Stimulated activated CD8-positive, alpha-beta memory T cell treated with anti-CD3 and anti-CD28 coated beads, Interleukin-15, amount 100 ng/mL, for 1 hour (primary cell): ENCODE results near the gene WWOX.

ENCODE experiments used
- DNase-seq: peaks from one replicate; pipeline ENCODE4 v3.0.0-alpha.2; 2020; ENCODE audit warnings: low read depth

Gene WWOX

DNA sequence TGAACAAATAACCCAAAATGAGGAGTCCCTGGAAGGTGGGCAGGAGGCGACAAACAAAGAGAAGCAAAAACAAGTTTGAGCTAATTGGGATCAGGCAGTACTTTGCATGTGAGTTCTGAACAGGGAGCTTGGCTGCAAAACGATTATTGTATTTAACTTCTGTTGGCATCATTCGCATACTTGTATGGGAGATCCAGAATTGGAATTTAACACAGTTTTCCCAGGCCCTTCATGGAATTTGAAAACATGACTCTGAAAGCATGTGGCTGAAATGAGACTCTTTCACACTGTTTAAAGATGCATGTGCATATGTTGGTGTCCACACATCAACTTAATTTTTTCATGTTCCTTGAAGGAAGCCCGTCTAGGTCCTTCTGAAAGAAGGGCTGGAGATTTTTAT, 674.3 kb downstream of the WWOX start:
- DNase-seq = no peak

DNA sequence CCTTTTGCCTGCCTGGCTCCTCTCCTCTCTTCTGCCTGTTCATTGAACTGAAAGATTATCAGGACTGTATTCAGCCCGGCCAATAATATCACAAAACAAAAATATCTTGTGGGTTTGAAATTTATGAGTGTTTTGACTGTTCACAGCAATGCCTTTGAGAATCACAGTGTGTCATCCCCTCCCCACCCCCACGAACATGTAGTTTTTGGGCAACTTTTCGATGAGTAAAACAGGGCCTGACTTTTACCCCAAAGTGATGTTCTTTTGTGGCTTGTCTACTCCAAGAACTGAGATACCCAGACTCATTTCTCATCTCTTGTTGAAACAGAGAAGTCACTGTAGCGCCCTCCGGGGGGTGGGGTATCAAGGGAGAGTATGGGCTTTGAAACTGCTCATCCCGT, 675.7 kb downstream of the WWOX start:
- DNase-seq = no peak

DNA sequence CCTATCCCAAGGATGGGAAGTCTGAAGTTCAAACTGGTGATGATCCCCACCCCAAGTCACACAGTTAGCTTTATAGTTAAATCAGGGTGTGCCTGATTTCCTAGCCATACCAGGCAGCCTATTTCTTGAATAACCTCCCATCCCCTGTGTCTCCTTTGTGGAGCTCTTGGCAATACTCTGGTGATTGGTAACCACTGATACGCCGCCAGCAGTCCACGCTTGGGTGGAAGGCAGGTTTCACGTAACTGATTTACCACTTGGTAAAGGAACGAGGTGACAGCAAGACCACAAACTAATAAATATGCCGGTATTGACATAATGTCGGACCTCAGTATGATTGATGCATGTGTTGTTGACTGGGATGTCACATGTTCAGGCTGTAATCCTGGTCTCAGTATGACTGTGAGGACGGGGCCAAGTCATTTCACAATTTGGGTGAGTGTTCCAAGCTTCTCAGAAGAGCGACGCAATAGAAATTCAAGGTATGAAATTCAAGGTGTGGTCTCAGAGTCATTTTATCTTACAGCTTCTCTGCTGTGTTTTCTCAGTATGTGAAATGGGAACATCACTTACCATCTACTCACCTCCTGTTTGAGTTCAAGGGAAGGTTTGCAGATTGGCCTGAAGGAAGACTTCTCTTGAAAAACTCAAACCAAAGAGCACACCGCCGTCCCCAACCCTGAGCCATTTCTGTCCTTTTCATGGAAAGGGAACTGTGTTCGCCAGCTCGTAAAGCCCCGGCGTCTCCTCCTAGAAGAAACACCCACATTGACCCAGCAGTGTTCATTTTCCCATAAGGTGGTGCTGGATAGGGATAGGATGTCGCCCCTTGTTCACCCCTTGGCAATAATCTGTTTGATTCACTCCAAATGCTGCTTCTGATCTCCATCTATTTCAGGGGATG, 678.9 kb downstream of the WWOX start:
- no peak for DNase-seq

DNA sequence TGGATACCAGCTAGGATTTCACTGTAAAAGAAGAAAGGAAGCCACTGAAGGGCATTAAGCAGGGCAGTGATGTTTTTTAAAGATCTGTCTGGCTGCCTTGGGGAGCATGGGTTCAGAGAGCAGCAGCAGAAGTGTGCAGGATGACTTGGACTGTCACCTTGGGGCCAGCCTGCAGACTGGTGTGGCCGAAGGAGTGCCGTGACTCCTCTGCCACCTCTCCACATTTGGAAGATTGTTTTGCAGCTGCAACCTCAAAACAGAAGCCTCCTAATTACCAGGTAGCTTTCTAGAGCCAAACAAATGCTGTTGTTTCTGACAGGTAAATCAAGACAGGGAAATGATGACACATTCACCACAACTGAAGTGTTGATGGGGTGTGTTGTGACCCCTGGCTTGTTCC, 681.4 kb downstream of the WWOX start:
- DNase-seq = no peak

DNA sequence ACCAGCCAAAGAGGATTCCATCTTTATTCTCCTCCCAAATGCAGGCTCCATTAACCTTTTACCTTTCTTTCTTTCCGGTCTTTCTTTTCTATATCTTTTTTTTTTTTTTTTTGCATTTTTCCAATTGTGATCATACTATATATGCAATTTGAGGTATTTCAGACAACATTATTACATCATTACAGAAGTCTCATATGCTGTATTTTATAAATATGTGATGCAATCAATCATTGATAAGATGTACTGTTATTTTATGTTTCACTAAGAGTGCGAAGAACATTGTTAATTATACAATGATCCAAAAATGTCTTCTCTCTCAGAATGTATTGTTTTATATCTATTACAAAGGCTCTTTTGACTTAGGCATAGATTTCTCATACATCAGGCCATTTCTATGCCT, 683.1 kb downstream of the WWOX start:
- no peak for DNase-seq

DNA sequence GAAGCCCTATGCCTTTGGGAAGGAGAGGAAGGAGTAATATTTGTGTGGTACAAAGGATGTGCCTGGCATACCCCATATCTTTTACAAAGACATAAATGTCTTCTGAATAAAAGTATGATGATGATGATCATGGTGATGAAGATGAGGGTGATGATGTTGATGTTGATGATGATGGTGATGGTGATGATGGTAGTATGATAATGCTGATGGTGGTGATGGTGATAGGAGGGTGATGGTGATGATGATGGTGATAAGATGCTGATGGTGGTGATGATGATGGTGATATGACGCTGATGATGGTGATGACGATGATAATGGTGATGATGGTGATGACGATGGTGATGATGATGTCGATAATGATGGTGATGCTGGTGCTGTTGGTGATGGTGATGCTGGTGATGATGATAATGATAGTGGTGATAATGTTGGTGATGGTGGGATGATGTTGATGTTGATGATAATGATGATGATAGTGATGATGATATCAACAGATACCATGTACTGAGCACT, 684.2 kb downstream of the WWOX start:
- DNase-seq = no peak

DNA sequence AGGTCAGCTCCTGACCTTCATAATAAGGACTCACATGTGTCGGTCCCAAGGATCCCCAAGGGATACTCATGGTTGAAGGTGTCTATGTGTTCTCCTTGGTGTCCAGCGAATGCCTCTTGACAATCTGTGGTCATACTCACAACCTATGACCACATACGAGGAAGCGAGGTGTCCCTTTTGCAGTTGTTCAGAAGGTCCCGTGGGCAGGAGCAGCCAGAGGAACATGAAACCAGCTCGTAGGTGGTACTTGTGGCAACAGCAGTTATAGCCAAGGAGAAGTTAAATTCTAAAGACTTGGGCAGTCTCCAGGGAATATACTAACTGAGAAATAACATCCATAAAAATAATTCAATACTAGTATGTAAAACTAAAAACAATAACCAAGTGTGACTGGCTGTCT, 685.3 kb downstream of the WWOX start:
- DNase-seq = no peak

DNA sequence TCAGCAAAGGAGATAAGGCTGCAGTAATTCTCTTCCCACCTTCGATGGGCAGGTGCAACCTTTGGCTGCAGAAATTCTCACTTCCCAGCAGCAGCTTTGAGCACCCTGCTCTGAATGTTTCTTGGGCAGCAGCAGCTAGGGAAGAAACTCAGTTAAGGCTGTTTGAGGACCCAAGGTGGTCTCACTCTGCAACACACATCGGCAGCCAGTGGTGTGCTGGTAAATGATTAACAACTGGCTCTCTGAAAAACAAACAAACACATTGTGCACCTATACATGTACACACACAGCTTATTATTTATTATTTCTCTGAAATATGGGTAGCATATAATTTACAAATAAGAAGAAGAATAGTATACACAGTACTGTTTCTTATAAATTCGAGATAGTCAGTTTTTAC, 685.8 kb downstream of the WWOX start:
- no peak for DNase-seq

DNA sequence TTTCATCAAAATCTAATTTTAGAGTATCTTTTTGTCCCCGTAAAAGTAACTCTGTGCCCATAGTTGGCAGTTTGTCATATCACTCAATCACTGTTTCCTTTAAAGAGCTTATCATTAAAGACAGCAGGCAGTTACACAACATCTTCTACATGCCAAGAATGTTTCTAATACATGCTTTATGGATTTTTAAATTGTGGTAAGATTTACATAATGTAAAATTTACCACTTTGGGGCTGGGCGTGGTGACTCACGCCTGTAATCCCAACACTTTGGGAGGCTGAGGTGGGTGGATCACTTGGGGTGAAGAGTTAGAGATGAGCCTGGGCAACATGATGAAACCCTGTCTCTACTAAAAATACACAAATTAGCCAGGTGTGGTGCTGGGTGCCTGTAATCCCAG, 687.2 kb downstream of the WWOX start:
- DNase-seq = no peak

DNA sequence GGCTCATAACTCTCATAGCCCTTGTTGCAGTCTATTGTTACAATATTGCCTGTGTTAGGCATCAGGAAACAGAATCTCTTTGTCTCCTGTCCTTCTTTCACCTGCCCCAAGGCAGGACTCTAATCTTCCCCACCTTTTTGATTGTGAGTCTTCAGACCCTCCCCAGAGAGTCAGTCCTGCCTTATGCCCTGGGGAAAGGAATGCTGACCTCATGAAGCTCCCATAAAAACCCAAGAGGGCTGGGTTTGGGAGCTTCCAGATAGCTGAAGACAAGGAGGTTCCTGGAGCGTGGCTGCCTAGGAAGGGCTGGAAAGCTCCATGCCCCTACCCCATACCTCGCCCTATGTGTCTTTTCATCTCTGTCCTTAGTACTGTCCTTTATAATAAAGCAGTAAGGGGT, 688.8 kb downstream of the WWOX start:
- no peak for DNase-seq

DNA sequence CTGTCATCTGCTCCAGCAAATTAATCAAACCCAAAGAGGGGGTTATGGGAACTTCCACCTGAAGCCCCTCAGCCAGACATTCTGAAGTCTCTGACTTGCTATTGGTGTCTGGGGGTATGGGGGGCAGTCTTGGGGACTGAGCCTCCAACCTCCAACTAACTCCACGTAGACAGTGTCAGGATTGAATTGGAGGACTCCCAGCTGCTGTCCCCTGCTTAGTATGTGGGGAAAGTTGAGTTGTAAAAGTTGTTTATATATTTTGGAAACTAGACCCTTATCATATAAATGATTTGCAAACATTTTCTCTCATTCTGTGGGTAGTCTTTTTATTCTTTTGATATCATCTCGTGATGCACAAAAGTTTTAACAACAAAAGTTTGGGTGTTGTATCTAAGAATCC, 689.2 kb downstream of the WWOX start:
- no peak for DNase-seq

DNA sequence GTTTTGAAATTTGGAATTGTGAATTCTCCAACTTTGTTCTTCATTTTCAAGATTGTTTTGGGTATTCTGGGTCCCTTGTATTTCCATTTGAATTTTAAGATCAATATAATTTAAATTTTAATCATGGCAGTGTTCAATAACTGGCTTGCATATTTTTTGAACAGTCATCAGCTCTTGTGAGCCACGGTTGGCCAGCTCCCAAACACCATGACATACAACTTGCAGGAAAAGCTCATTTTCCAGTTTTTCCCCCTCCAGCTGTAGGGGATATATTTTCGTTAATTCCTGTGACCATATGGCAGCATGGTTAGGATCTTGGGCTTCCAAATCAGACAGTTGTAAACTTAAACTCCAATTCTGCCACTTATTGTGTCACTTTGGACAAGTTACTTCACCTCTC, 690.1 kb downstream of the WWOX start:
- no peak for DNase-seq

DNA sequence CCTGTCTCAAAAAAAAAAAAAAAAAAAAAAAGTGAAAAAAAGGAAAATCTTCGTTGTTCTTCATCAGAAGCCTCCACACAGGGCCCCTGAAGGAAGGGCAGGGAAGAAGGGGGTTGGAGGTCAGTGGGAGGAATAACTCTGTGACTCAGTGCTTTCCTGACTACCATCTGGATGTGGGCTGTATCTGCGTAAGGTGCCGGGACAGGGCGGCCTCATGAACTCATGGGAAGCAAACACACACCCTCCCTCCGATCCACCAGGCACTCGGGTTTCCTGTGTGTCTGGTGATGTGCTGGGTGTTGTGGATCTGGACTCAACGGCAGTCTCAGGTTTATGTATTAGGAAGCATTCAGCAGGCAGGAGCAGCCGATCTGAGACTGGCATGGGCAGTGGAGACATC, 691.6 kb downstream of the WWOX start:
- DNase-seq = no peak

DNA sequence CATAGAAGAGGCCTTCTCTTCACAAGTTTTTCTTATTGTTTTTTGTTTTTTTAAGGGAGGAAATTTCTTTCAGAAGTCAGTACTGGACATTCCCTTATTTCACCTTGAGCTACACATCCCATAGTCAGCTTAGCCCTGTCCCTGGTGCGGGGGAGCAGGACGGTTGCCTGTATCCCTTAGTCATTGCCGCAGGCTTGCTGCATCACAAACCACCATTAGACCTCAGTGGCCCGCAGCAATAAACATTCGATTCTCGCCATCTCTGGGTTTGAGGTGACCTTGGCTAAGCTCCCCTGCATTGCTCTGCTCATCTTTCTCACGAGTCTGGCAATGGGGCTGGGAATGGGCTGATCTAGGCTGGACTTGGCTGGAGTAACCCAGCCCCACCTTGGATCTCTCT, 692.5 kb downstream of the WWOX start:
- no peak for DNase-seq

DNA sequence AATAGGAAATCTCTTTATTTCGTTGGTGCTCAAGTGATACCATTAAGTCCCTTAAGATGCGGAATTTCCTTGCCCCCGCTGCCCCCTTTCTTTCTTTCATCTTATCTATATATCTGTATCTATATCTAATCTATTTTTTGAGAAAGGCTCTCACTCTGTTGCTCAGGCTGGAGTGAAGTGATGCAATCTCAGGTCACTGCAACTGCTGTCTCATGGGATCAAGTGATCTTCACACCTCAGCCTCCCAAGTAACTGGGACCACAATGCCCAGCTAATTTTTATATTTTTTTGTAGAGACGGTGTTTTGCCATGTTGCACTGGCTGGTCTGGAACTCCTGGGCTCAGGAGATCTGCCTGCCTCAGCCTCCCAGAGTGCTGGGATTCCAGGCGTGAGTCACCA, 693.5 kb downstream of the WWOX start:
- DNase-seq = no peak

DNA sequence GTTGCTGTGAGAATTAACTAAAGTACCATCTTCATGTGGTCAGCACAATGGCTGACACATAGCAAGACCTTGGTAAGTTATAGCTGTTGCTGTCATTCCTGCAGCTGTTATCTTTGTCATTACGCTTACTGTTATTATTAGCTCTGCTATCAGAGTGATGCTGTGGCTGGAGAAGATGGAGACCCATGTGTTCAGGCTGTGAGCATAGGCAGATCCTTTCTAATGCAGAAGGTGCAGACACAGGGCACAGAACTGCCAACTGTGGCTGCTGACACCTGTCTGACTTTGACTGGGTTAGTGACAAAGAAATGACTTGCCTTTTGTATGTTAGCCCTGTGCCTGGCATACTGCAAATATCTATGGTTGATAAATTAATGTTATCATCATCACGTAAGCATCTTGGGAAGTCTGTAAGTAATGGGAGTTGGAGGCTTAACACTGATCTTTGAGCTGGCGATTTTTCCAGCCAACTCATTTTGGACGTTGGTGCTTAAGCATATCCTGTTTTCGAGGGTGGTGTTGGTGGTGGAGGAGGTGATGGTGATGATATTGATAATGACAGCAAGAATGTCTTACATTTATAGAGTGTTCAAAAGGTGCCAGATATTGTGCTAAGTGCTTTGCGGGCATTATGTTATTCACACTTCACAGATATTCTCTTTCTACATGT, 695.3 kb downstream of the WWOX start:
- no peak for DNase-seq

DNA sequence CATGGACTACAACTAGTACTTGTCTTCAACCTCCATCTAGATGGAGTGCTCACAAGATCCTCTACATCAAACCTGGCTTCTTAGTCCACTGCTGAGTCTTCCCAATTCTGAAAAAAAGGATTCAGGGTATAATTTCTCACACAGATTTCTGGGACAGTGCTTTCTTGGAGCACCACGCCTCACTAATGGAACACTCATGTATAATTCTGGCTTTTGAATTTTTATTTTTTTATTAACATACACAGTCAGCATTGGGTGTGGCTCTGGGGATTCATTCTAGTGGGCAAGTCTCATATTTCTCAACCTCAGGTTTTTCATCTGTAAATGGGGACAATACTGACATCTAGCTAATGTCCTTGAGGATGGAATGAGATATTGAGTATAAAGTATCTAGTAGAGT, 696.0 kb downstream of the WWOX start:
- DNase-seq = no peak

DNA sequence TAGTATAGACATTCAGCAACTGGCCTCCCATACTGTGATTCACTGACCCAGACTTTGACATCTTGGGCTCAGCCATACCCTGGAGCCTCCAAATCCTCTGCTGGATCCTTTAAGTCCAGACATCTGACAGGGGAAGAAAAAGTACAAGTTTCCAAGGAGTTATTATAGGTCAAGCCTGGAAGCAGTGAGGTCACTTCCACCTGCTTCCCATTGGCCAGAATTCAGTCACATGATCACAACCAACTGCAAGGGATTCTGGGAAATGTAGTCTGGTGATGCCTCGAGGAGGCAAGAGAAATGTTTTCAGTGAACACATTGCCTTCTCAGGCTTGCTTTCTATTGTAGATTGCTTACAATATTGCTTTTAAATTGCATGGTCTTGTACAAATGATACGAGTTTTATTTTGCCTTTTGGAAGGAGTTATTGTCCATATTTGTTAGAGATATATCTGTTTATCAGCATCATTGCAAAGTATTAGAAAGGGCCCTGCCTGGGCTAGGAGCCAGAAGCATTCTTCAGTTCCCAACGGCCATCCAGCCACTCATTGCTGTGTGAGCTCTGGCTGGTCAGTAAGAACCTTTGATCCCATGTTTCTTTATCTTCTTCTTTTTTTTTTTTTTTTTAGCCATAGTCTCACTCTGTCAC, 696.9 kb downstream of the WWOX start:
- no peak for DNase-seq

DNA sequence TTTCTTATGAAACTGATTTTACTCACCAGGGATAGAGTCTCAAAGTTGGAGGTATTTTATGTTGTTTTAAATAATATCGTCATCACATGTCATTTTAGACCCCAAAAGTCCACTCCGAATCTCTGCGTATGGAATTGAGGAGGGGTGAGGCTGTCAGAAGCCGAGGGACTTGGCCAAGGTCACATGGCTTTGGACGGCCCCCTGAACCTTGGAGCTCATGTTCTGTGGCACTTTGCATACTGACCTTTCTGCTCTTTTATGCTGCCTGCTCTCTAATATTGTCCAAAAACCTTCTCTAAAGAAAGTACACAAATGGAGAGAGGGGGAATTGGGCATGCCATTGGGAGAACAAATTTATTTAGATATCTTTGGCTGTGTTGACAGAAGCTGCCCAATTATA, 700.0 kb downstream of the WWOX start:
- DNase-seq = no peak

DNA sequence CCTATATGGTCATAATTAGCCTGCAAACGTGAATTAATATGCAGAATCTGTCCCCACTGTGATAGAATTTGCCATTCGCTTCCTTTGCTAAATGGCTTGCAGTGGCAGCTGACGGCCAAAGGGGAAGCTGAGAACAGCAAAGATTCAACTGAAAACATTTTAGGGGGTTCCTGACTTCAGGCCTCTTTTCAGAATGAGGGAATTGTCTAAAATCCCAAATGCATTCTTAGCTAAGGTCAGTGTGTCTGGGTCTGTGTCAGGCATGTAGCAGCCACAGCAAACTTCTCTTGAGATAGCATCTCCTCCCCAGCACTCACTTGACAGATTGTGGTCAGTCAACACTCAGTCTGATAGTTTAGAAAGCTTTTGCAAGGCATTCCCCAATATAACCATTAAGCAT, 701.1 kb downstream of the WWOX start:
- no peak for DNase-seq

DNA sequence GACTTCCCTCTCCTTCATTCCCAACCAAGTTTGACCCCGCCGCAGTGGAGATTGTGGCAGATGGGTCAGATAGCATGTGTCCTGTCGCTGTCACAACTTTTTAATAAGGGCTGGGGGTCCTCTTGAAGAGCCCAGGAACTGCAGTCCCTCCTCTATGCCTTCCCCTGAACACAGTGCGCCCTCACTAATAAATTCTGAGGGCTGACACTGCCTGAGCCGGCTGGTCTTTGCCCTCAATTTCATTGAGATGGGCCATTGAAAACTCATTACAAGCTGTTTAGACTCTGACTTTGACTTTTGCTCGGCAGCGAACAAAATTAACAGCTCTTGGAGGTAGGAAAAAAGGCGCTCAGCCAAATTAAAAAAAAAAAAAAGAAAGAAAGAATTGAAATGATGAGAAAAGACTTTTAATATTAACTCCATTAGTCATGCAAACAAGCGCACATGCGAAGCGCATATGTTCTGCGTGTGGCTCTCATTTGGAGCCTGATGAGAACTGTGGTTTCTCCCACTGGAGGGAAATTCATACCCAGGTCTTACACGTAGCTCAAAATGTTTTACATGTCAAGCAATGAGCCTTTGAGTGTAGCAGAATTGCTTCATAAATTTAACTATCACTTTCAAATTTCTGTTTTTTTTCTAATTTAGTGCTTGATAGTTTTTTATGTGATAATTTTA, 704.7 kb downstream of the WWOX start:
- DNase-seq = no peak

DNA sequence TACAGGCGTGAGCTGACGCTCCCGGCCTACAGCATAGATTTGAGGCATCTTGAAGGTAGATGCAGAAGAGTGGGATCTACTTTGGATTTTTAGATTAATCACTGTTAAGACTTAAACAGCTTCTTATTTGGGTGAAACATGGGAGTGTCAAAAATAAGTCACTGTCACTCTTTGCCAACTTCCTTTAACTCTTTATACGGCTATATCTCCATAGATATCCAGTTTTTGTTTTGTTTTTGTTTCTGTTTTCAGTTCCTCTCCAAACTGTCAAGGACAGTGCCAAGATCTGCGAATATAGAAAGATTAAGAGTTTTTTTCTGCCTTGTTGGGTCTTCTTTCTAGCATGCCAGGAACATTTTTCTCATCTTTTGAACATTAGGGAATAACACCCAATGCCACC, 706.1 kb downstream of the WWOX start:
- no peak for DNase-seq

DNA sequence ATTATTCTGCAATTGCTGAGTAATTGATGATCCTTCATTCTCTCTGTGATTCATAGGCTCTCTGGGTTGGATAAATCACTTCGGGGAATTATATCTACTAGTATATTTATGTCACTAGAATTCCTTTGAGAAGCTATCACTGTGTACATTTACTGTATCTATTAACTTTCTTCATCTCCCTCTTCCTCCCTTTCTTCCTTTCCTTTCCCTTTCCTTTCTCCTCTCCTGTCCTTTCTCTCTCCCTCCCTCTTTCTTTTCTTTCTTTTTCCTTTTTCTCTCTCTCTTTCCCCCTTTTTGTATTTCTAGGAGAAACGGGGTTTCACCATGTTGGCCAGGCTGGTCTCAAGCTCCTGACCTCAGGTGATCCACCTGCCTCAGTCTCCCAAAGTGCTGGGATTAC, 711.8 kb downstream of the WWOX start:
- DNase-seq = no peak
